Measurements from ENCODE around the gene ATG4B. TPM values are rescaled to one million over a fixed set of nuclear protein-coding genes. Genes with fewer than 3 reads are reported as not detected.

Gene ATG4B
- total RNA-seq, 6 experiments from 2014 or later, result 43.5 to 58.3 (median 51.9) TPM

DNA sequence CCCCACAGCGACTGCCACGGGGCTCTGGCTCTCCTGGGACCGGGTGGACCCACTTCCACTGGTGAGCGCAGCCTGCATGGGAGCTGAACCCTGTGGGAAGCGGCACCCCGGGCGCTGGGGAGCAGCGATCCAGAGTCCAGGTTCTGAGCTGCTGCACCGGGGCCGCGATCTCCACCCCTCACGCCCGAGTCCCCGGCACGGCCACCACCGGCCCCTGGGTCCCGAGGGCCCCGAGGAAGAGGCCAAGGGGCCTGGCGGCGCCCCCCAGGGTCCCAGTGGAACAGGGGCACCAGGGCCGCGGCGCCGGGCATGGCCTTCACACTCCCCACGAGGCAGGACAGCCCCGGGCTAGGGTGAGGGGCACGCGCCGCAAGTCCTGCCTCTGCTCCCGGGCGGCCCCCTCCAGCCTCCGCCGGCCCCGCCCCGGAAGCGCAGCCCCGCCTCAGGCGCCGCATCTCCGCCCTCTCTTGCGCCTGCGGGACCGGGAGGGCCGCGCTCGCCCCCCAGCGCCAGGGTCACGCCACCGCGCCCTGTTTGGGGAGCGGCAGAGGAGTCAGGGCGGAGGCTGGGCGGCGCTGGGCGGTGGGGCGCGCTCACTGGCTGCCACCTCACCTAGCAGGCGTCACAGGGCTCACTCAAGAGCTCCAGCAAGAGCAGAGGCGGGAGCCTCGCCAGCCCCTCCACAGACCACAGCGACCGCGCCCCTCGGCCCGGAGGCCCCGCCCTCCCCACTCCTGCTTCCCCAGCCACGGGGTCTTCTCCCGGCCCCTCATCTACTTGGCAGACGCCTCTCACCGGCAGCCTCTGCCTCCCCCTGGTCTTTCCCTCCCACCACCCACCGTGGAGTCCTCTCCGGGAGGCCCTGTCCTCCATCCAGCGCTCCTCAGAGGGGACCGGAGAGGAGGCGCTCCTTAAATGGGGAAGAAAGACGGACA, 27.4 kb upstream of the ATG4B start:
- Mint-ChIP-seq H3K4me3 (peak overlapping the region; percentile 63), H3K36me3 (ENCODE audit: low read depth) (no peaks in the 10 kb centered on the region; the same call in 1 of the 2 replicates), H3K4me1 (ENCODE audit: low read depth) (peaks cover 29% of the 10 kb centered on the region), H3K27ac (peak overlapping the region; percentile 86), H3K9me3 (no peaks in the 10 kb centered on the region), H3K27me3 (ENCODE audit: insufficient read depth) (peaks cover 2% of the 10 kb centered on the region; the same call in 1 of the 2 replicates)
- TF ChIP-seq, protein P1, sequence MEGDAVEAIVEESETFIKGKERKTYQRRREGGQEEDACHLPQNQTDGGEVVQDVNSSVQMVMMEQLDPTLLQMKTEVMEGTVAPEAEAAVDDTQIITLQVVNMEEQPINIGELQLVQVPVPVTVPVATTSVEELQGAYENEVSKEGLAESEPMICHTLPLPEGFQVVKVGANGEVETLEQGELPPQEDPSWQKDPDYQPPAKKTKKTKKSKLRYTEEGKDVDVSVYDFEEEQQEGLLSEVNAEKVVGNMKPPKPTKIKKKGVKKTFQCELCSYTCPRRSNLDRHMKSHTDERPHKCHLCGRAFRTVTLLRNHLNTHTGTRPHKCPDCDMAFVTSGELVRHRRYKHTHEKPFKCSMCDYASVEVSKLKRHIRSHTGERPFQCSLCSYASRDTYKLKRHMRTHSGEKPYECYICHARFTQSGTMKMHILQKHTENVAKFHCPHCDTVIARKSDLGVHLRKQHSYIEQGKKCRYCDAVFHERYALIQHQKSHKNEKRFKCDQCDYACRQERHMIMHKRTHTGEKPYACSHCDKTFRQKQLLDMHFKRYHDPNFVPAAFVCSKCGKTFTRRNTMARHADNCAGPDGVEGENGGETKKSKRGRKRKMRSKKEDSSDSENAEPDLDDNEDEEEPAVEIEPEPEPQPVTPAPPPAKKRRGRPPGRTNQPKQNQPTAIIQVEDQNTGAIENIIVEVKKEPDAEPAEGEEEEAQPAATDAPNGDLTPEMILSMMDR (IDR thresholded peaks at IDR 0.05), result peak; percentile 81
- DNase-seq, result peak; percentile 81

DNA sequence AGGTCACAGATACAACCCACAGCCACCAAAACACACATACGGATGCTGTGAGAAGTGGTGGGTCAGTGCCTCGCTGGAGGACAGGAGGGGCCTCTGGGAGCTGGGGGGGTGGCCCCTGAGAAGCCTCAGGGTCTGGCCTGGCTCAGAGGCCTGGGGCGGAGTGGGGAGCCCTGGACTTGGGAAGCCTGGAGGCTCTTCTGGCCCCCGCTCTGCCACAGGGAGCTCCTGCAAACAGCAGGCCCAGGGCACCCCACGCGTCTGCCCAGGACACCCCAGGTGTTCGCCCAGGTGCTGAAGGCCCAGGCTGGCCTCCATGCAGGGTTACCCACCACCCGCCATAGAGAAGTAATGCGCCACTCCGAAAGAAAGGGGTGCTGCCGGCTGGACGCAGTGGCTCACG, 26.4 kb upstream of the ATG4B start:
- H3K4me3 Mint-ChIP-seq, result peak overlapping the region; percentile 63
- H3K4me1 Mint-ChIP-seq (ENCODE audit: low read depth), result peaks cover 29% of the 10 kb centered on the region
- H3K9me3 Mint-ChIP-seq, result no peaks in the 10 kb centered on the region
- no peaks in the 10 kb centered on the region; the same call in 1 of the 2 replicates for H3K36me3 Mint-ChIP-seq (ENCODE audit: low read depth)
- TF ChIP-seq, protein P1 (IDR thresholded peaks at IDR 0.05), result no peak
- H3K27ac Mint-ChIP-seq, result peak overlapping the region; percentile 86
- peaks cover 2% of the 10 kb centered on the region; the same call in 1 of the 2 replicates for H3K27me3 Mint-ChIP-seq (ENCODE audit: insufficient read depth)
- no peak for DNase-seq

DNA sequence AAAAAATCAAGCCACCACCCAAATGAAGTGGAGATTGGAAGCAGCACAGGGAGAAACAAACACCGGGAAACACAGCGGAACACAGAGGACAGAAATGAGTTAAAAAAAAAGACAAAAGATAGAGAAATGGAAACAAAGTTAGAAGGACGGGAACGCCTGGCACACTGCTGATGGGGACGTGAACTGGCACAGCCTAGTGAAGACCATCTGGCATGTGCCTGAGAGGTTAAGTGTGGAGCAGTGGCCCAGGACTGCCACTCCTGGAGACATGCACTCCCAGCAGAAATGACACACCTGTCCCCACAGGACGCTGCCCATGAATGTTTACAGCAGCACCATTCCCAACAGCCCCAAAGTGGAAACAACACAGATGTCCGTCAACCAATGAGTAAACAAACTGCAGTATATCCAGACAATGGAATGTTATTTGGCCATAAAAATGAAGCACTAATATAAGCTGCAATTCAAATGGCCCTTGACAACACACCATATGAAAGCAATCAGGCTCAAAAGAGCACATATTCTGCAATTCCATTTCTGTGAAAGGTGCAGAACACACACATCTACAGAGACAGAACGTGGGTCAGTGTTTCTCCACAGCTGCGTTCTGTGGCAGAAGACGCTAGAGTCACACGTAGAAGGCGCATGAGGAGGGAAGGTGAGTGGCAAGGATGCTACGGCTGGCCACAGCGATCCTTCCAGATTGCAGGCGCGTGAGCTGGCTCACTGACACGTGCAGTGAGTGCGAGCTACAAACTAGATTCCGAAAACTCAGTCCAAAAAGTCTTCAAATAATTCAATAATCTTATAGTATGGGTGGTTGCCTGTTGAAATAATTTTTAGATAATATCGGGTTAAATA, 25.1 kb upstream of the ATG4B start:
- H3K4me1 Mint-ChIP-seq (ENCODE audit: low read depth), result peaks cover 31% of the 10 kb centered on the region
- no peak overlapping the region for H3K4me3 Mint-ChIP-seq
- DNase-seq, result no peak
- TF ChIP-seq, protein P1 (IDR thresholded peaks at IDR 0.05), result no peak
- H3K27me3 Mint-ChIP-seq (ENCODE audit: insufficient read depth), result peaks cover 2% of the 10 kb centered on the region; the same call in 1 of the 2 replicates
- no peaks in the 10 kb centered on the region; the same call in 1 of the 2 replicates for H3K36me3 Mint-ChIP-seq (ENCODE audit: low read depth)
- H3K27ac Mint-ChIP-seq, result 0 out of 2 replicates have a peak overlapping the region, but pooled peaks have one; percentile 0
- no peaks in the 10 kb centered on the region for H3K9me3 Mint-ChIP-seq

DNA sequence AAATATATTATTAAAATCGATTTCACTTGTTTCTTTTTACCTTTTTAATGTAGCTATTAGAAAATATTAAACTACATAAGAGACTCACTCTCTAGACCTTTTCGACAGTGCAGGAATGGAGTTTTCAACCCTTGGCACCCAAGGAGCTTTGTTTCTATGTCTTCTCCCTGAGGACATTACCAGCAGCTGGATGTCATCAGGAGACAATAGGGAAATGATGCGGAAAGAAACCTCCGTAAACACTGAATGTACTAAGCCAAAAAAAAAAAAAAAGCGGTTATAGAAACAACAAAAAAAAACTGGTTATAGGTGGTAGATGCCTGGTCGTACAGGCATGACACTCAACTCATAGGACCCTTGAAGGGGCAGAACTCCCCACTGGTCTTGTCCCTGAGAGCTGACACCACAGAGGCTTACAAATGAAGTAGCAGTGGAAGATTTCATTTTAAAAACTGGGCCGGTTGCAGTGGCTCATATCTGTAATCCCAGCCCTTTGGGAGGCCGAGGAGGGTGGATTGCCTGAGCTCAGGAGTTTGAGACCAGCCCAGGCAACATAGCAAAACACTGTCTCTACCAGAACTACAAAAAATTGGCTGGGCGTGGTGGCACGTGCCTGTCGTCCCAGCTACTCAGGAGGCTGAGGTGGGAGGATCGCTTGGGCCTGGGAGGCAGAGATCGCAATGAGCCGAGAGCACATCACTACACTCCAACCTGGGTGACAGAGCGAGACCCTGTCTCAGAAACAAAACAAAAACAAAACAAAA, 24.3 kb upstream of the ATG4B start:
- Mint-ChIP-seq H3K36me3 (ENCODE audit: low read depth) (peaks cover 4% of the 10 kb centered on the region), H3K27ac (no peak overlapping the region; the same call in 1 of the 2 replicates), H3K4me1 (ENCODE audit: low read depth) (peaks cover 34% of the 10 kb centered on the region), H3K9me3 (no peaks in the 10 kb centered on the region), H3K27me3 (ENCODE audit: insufficient read depth) (peaks cover 2% of the 10 kb centered on the region), H3K4me3 (no peak overlapping the region)
- TF ChIP-seq, protein P1 (IDR thresholded peaks at IDR 0.05), result no peak
- DNase-seq, result no peak

DNA sequence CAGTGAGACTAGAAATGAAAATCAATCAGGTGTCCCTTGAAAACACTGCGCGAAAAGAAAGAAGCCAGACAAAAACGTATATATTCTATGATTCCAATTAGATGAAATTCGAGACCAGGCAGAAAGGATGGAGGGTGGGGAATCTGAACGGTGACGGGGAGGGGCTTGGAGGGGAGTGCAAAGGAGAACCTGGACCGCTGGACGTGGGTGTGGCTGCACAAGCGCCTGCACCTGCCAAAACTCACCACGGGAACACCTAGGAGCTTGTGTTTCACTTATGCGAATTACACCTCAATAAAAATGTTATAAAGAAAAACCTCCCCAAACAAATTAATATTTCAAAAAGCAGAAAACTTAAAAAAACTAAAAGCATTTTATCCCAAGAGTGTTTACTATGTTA, 22.5 kb upstream of the ATG4B start:
- Mint-ChIP-seq H3K4me1 (ENCODE audit: low read depth) (peaks cover 23% of the 10 kb centered on the region), H3K36me3 (ENCODE audit: low read depth) (peaks cover 17% of the 10 kb centered on the region), H3K27ac (no peak overlapping the region), H3K27me3 (ENCODE audit: insufficient read depth) (no peaks in the 10 kb centered on the region; the same call in 1 of the 2 replicates), H3K9me3 (no peaks in the 10 kb centered on the region; the same call in 1 of the 2 replicates), H3K4me3 (no peak overlapping the region)
- no peak for DNase-seq
- TF ChIP-seq, protein P1 (IDR thresholded peaks at IDR 0.05), result no peak

Measured in HFFc6 (cell line).